ENCODE measurements around the gene GABBR2. TPM values are rescaled to one million over a fixed set of nuclear protein-coding genes. Genes with fewer than 3 reads are reported as not detected.

The GABBR2 gene
- total and polyA plus RNA-seq, 2 donors (not counting 1 experiment from before 2014, with no cell fraction given), result 0.03 TPM; not detected in 1

DNA sequence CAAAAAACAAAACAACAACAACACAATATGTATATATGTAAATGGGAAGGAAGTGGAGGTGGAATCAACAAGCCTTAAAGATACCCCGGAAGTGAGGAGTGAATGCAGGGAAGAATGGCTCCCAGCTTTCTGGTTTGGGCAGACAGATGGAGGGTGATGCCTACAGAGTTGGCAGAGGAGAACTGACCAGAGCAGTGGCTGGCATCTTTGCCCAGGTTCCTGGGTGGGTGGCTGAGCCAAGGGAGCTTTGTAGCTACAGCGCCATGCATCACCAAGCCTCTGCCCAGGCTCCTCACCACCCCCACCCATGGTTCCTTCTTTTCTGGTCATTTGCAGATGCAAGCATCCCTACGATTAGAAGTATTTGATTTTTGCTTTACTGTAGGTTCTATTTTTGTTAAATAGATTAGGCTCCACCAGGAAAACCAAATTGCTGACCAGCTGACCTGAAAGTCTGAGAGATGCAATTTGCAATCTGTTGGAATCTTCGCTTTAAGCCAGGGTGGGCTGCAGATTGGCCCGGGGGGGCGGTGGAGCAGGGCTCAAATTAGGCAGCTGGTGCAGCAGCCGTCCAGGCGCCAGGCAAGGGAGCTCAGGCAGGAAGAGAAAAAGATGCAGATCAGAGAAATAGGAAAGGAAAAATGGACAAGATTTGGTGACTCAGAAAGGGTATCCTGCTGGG lies 290.0 kb downstream of the GABBR2 start:
- H3K79me2 ChIP-seq (ENCODE audit: control insufficient read depth, insufficient read depth, low read length), result no peaks in the 10 kb centered on the region
- WGBS (ENCODE audit: insufficient coverage), result 90% methylated on average over 6 of the region's 8 CpGs
- H3K4me2 ChIP-seq (replicated peaks; ENCODE audit: low read depth, low read length, poor library complexity, severe bottlenecking), result no peak overlapping the region
- H3K27ac ChIP-seq (ENCODE audit: low read length in 2 of 2), result no peak overlapping the region
- no peaks in the 10 kb centered on the region for H3K9me3 ChIP-seq (ENCODE audit: control extremely low read depth in 1 of 3, control insufficient read depth in 2 of 3, insufficient read depth in 1 of 3, low read length in 2 of 3)
- Mint-ChIP-seq H3K27ac (no peak overlapping the region), H3K4me3 (no peak overlapping the region), H3K4me1 (no peaks in the 10 kb centered on the region), H3K27me3 (peaks cover 27% of the 10 kb centered on the region), H3K9me3 (ENCODE audit: insufficient read depth) (no peaks in the 10 kb centered on the region)
- H3K27me3 ChIP-seq (replicated peaks in 1 of 4; ENCODE audit: control extremely low read depth in 1 of 4, control insufficient read depth in 3 of 4, insufficient read depth in 4 of 4, low read length in 3 of 4), result peaks cover 0 to 4% (median 0%) of the 10 kb centered on the region in 4 experiments
- TF ChIP-seq EZH2 (IDR thresholded peaks at IDR 0.05; ENCODE audit: borderline replicate concordance, insufficient read depth, low read depth, low read length, poor library complexity, severe bottlenecking), result no peak
- TF ChIP-seq, protein P1, sequence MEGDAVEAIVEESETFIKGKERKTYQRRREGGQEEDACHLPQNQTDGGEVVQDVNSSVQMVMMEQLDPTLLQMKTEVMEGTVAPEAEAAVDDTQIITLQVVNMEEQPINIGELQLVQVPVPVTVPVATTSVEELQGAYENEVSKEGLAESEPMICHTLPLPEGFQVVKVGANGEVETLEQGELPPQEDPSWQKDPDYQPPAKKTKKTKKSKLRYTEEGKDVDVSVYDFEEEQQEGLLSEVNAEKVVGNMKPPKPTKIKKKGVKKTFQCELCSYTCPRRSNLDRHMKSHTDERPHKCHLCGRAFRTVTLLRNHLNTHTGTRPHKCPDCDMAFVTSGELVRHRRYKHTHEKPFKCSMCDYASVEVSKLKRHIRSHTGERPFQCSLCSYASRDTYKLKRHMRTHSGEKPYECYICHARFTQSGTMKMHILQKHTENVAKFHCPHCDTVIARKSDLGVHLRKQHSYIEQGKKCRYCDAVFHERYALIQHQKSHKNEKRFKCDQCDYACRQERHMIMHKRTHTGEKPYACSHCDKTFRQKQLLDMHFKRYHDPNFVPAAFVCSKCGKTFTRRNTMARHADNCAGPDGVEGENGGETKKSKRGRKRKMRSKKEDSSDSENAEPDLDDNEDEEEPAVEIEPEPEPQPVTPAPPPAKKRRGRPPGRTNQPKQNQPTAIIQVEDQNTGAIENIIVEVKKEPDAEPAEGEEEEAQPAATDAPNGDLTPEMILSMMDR (IDR thresholded peaks at IDR 0.05), result no peak
- H3K4me3 ChIP-seq (ENCODE audit: control extremely low read depth in 1 of 5, extremely low read depth in 1 of 5, insufficient read depth in 1 of 5, low read depth in 2 of 5, low read length in 4 of 5), result no peak overlapping the region
- intact Hi-C loops (cut with micrococcal nuclease), result no loop called here
- DNase-seq (no peak), ATAC-seq (ENCODE audit: low read depth) (no peak)
- no peak overlapping the region for H2AFZ ChIP-seq (ENCODE audit: insufficient read depth, low read depth, low read length, poor library complexity, severe bottlenecking)
- CTCF ChIA-PET, result interaction anchor here (0.8 kb wide), 1 partner anchor 8 kb away, joined by 3 read pairs; no protein-coding TSS in a partner anchor
- no peaks in the 10 kb centered on the region for H4K20me1 ChIP-seq (ENCODE audit: control insufficient read depth, insufficient read depth, low read length, poor library complexity, severe bottlenecking)
- no peaks in the 10 kb centered on the region for H3K36me3 ChIP-seq (replicated peaks in 1 of 2; ENCODE audit: control extremely low read depth in 1 of 2, control insufficient read depth in 1 of 2, extremely low read depth in 1 of 2, insufficient read depth in 2 of 2, low read length in 1 of 2)
- no peaks in the 10 kb centered on the region for H3K4me1 ChIP-seq (ENCODE audit: control insufficient read depth in 2 of 2, insufficient read depth in 2 of 2, low read length in 2 of 2)
- H3K9ac ChIP-seq (ENCODE audit: low read length), result no peak overlapping the region
- POLR2A ChIA-PET, result no interaction called here

All from B cell (primary cell).